Measurements from ENCODE around the gene DNAH14.
"Not testable (repeated sequence)": the region's sequence is repeated elsewhere in the genome, so short reads cannot be mapped to it uniquely, and the experiment has no call there.

DNAH14 gene

GRCh38 chr1:225349826-225350225, 420.4 kb downstream of the DNAH14 start:
- no peak for DNase-seq (ENCODE audit: low read depth)

- DNase-seq (ENCODE audit: low read depth), result no peak
These were observed 421.4 kb downstream of the DNAH14 start for GRCh38 chr1:225350872-225351271.

GRCh38 chr1:225354906-225355305, 425.4 kb downstream of the DNAH14 start:
- no peak for DNase-seq (ENCODE audit: low read depth)

GRCh38 chr1:225355863-225356262, 426.4 kb downstream of the DNAH14 start:
- no peak for DNase-seq (ENCODE audit: low read depth)

GRCh38 chr1:225360119-225360518, 430.6 kb downstream of the DNAH14 start:
- no peak for DNase-seq (ENCODE audit: low read depth)

- no peak for DNase-seq (ENCODE audit: low read depth)
These were observed 431.7 kb downstream of the DNAH14 start for GRCh38 chr1:225361176-225361575.

- no peak for DNase-seq (ENCODE audit: low read depth)
These were observed 433.3 kb downstream of the DNAH14 start for GRCh38 chr1:225362805-225363204.

- DNase-seq (ENCODE audit: low read depth), result no peak
These were observed 435.0 kb downstream of the DNAH14 start for GRCh38 chr1:225364439-225364838.

- DNase-seq (ENCODE audit: low read depth), result no peak
These were observed 436.5 kb downstream of the DNAH14 start for GRCh38 chr1:225366018-225366417.

- no peak for DNase-seq (ENCODE audit: low read depth)
These were observed 437.1 kb downstream of the DNAH14 start for GRCh38 chr1:225366552-225366951.

GRCh38 chr1:225368036-225368552, 438.6 kb downstream of the DNAH14 start:
- DNase-seq (ENCODE audit: low read depth), result no peak

GRCh38 chr1:225371366-225372010, 442.0 kb downstream of the DNAH14 start:
- no peak for DNase-seq (ENCODE audit: low read depth)

GRCh38 chr1:225373155-225373554, 443.7 kb downstream of the DNAH14 start:
- DNase-seq (ENCODE audit: low read depth), result no peak

- DNase-seq (ENCODE audit: low read depth), result no peak
These were observed 445.5 kb downstream of the DNAH14 start for GRCh38 chr1:225374996-225375395.

- no peak for DNase-seq (ENCODE audit: low read depth)
These were observed 449.4 kb downstream of the DNAH14 start for GRCh38 chr1:225378880-225379279.

GRCh38 chr1:225380691-225381090, 451.2 kb downstream of the DNAH14 start:
- DNase-seq (ENCODE audit: low read depth), result no peak

GRCh38 chr1:225386860-225387259, 457.4 kb downstream of the DNAH14 start:
- not testable (repeated sequence) for DNase-seq (ENCODE audit: low read depth)

GRCh38 chr1:225388372-225388771, 458.9 kb downstream of the DNAH14 start:
- DNase-seq (ENCODE audit: low read depth), result no peak

GRCh38 chr1:225389843-225390242, 460.4 kb downstream of the DNAH14 start:
- DNase-seq (ENCODE audit: low read depth), result no peak

GRCh38 chr1:225396357-225396756, 466.9 kb downstream of the DNAH14 start:
- DNase-seq (ENCODE audit: low read depth), result no peak

- no peak for DNase-seq (ENCODE audit: low read depth)
These were observed 471.5 kb downstream of the DNAH14 start for GRCh38 chr1:225400968-225401367.

- DNase-seq (ENCODE audit: low read depth), result no peak
These were observed 477.7 kb downstream of the DNAH14 start for GRCh38 chr1:225406976-225407725.

GRCh38 chr1:225407755-225408154, 478.3 kb downstream of the DNAH14 start:
- DNase-seq (ENCODE audit: low read depth), result no peak
